Mucosa of descending colon (tissue), 3 donors: ENCODE measurements around the gene KANSL3. TPM values are rescaled to one million over a fixed set of nuclear protein-coding genes. Genes with fewer than 3 reads are reported as not detected.

Experiments used
- ATAC-seq: fragments of 200-7000 bp; cut with Tn5 transposase; one replicate; pipeline ENCODE4 v1.9.1; 2020; ENCODE audit warnings: mild to moderate bottlenecking, moderate library complexity
- DNase-seq, 3 donors: peaks; one replicate each; pipeline ENCODE4 v3.0.0-alpha.2; 2020
- H3K36me3 ChIP-seq: fragments of 200-600 bp; one replicate; pipeline ENCODE4 v1.8.0; 2021; ENCODE audit warnings: low read depth, mild to moderate bottlenecking
- H3K4me1 ChIP-seq: fragments of 200-600 bp; one replicate; pipeline ENCODE4 v1.8.0; 2021; ENCODE audit warnings: low read depth, mild to moderate bottlenecking
- H3K4me3 ChIP-seq: fragments of 200-600 bp; one replicate; pipeline ENCODE4 v1.8.0; 2021; ENCODE audit warnings: mild to moderate bottlenecking
- H3K9me3 ChIP-seq: fragments of 200-600 bp; one replicate; pipeline ENCODE4 v1.8.0; 2021; ENCODE audit warnings: mild to moderate bottlenecking
- CTCF ChIP-seq: fragments of 200-600 bp; IDR thresholded peaks from one replicate; pipeline ENCODE4 v1.8.0; 2022; ENCODE audit warnings: antibody characterized with exemption, mild to moderate bottlenecking
- intact Hi-C, 2 donors: fragments of 100-400 bp; cut with DNase I in 1 of 2; cut with micrococcal nuclease in 1 of 2; formaldehyde crosslinking; loops; one replicate each; pipeline versions ENCODE4 v1.11.0 to v1.11.1; 2022; cut with DNase I, micrococcal nuclease
- total RNA-seq, 3 donors: library from RNA; stranded (reverse); fragmentation: NEBNext Ultra II Directional in 2 of 3; extraction: Animal tissue kit (Norgen Biotek cat#: 25700) in 2 of 3; gene quantifications; one replicate each; pipeline versions ENCODE4 v1.2.1 to v1.2.4, GENCODE V29; 2021 to 2023
- donor health status: DM: no; HTN: no; CAD: no; lungs with moderate emphysema.
- donor health status: DM: no; HTN: no; CAD: no.
- donor health status: DM: no; HTN: yes; CAD: no.

The KANSL3 gene
- total RNA-seq, 3 donors from 2014 or later, result 36.1 to 64.7 (median 49.2) TPM

GRCh38 chr2:96616535-96616934 is 21.6 kb downstream of the KANSL3 start:
- H3K36me3 ChIP-seq, result peaks cover 6% of the 10 kb centered on the region
- H3K4me3 ChIP-seq, result no peak overlapping the region
- intact Hi-C loops, result no loop called here
- ATAC-seq (no peak), DNase-seq (no peak)
- H3K9me3 ChIP-seq, result no peaks in the 10 kb centered on the region
- no peaks in the 10 kb centered on the region for H3K4me1 ChIP-seq
- TF ChIP-seq CTCF, result no peak

GRCh38 chr2:96616128-96616527 is 22.0 kb downstream of the KANSL3 start:
- Histone ChIP-seq H3K36me3 (peaks cover 9% of the 10 kb centered on the region), H3K9me3 (no peaks in the 10 kb centered on the region), H3K4me3 (no peak overlapping the region), H3K4me1 (no peaks in the 10 kb centered on the region)
- no peak for TF ChIP-seq CTCF
- DNase-seq, result no peak
- ATAC-seq, result no peak
- intact Hi-C loops, result no loop called here

- intact Hi-C loops, result no loop called here
- peaks cover 30% of the 10 kb centered on the region for H3K36me3 ChIP-seq
- DNase-seq (no peak), ATAC-seq (peak; percentile 43)
- no peaks in the 10 kb centered on the region for H3K9me3 ChIP-seq
- no peak overlapping the region for H3K4me3 ChIP-seq
- H3K4me1 ChIP-seq, result no peaks in the 10 kb centered on the region
- no peak for TF ChIP-seq CTCF
Observed at GRCh38 chr2:96608469-96609455, 29.4 kb downstream of the KANSL3 start.

- Histone ChIP-seq H3K9me3 (no peaks in the 10 kb centered on the region), H3K4me3 (no peak overlapping the region), H3K4me1 (no peaks in the 10 kb centered on the region), H3K36me3 (peaks cover 21% of the 10 kb centered on the region)
- DNase-seq (no peak), ATAC-seq (no peak)
- intact Hi-C loops, result no loop called here
- TF ChIP-seq CTCF, result no peak
Observed at GRCh38 chr2:96604104-96604503, 34.0 kb downstream of the KANSL3 start.

- intact Hi-C loops, result no loop called here
- Histone ChIP-seq H3K36me3 (peaks cover 12% of the 10 kb centered on the region), H3K4me1 (no peaks in the 10 kb centered on the region), H3K4me3 (no peak overlapping the region), H3K9me3 (no peaks in the 10 kb centered on the region)
- no peak for TF ChIP-seq CTCF
- peak; percentile 92 for ATAC-seq
- DNase-seq, result peak; percentile 57 to 72 (median 64)
Observed at GRCh38 chr2:96602330-96602823, 35.7 kb downstream of the KANSL3 start.
